PC-9 (cell line): ENCODE results near the gene RPS5. TPM values are rescaled to one million over a fixed set of nuclear protein-coding genes. Genes with fewer than 3 reads are reported as not detected.

ENCODE experiments used
- BruUV-seq: library from RNA; stranded (reverse); fragments of 400-500 nt; replicated peaks from 2 replicates; lab custom pipeline; 2021; lab: Mats Ljungman, UMichigan
- CTCF ChIA-PET: fragments of 300-600 bp; sonication (Branson Sonifier 250); formaldehyde crosslinking; loops from one replicate; lab custom pipeline; 2022; ENCODE audit warnings: antibody characterized with exemption; lab: Charles Lee
- POLR2A ChIA-PET: fragments of 300-600 bp; sonication (Branson Sonifier 250); formaldehyde crosslinking; loops from one replicate; lab custom pipeline; 2022; ENCODE audit warnings: antibody characterized with exemption; ENCODE audit not compliant: unreplicated experiment; lab: Charles Lee
- DNase-seq, 2 experiments: peaks; one replicate each; pipeline versions ENCODE4 v3.0.0 to v3.0.0-alpha.2; 2015 to 2022; ENCODE audit warnings: mixed read lengths in 1 of 2
- H2AFZ ChIP-seq: fragments of 200-600 bp; sonication (generic); 2 replicates; pipeline ENCODE4 v1.8.1; 2017; ENCODE audit warnings: antibody characterized with exemption
- H3F3A ChIP-seq: fragments of 200-600 bp; sonication (generic); 2 replicates; pipeline ENCODE4 v1.8.1; 2017; ENCODE audit warnings: antibody characterized with exemption, mild to moderate bottlenecking, low read depth; ENCODE audit not compliant: insufficient read depth
- H3K27ac ChIP-seq: fragments of 200-600 bp; sonication (generic); 2 replicates; pipeline ENCODE4 v1.6.1; 2016; ENCODE audit warnings: mixed run types
- H3K27me3 ChIP-seq: fragments of 200-600 bp; sonication (generic); 2 replicates; pipeline ENCODE4 v1.6.1; 2016; ENCODE audit warnings: low read depth, mixed run types; ENCODE audit not compliant: insufficient read depth
- H3K36me3 ChIP-seq: fragments of 200-600 bp; sonication (generic); 2 replicates; pipeline ENCODE4 v1.6.1; 2016; ENCODE audit warnings: low read depth, mixed run types
- H3K4me1 ChIP-seq: fragments of 200-600 bp; sonication (generic); replicated peaks from 2 replicates; pipeline ENCODE4 v1.6.1; 2016; ENCODE audit warnings: mixed run types; ENCODE audit not compliant: insufficient read depth
- H3K4me2 ChIP-seq: fragments of 200-600 bp; sonication (generic); 2 replicates; pipeline ENCODE4 v1.6.1; 2017; ENCODE audit warnings: mixed run types
- H3K4me3 ChIP-seq: fragments of 200-600 bp; sonication (generic); 2 replicates; pipeline ENCODE4 v1.6.1; 2016; ENCODE audit warnings: mixed run types
- H3K79me2 ChIP-seq: fragments of 200-600 bp; sonication (generic); 2 replicates; pipeline ENCODE4 v1.6.1; 2017; ENCODE audit warnings: low read depth, mixed run types
- H3K9me2 ChIP-seq: fragments of 200-600 bp; sonication (generic); 2 replicates; pipeline ENCODE4 v1.8.1; 2017; ENCODE audit warnings: mild to moderate bottlenecking; ENCODE audit not compliant: insufficient read depth
- H3K9me3 ChIP-seq: fragments of 200-600 bp; sonication (generic); 2 replicates; pipeline ENCODE4 v1.8.1; 2016; ENCODE audit warnings: low read depth; ENCODE audit not compliant: insufficient read depth
- H4K20me1 ChIP-seq: fragments of 200-600 bp; sonication (generic); 2 replicates; pipeline ENCODE4 v1.8.1; 2017; ENCODE audit not compliant: insufficient read depth
- EZH2 ChIP-seq: fragments of 200-600 bp; sonication (generic); IDR thresholded peaks from 2 replicates; pipeline ENCODE4 v1.8.0; 2017; ENCODE audit warnings: antibody characterized with exemption, low read depth
- intact Hi-C: fragments of 100-400 bp; cut with micrococcal nuclease; formaldehyde crosslinking; loops from one replicate; pipeline ENCODE4 v1.10.0; 2022; ENCODE audit not compliant: unreplicated experiment
- total RNA-seq: library from RNA; stranded (reverse); gene quantifications from 2 replicates; pipeline ENCODE4 v1.2.3, GENCODE V29; 2021
- TF ChIP-seq, protein P1 (sequence below): fragments of 200-600 bp; sonication (generic); conservative IDR thresholded peaks from 2 replicates; pipeline ENCODE4 v1.6.1; 2017; ENCODE audit warnings: mixed run types, antibody characterized with exemption, mild to moderate bottlenecking, moderate library complexity

The RPS5 gene
- total RNA-seq, 1 experiment from 2014 or later: 961 TPM

DNA sequence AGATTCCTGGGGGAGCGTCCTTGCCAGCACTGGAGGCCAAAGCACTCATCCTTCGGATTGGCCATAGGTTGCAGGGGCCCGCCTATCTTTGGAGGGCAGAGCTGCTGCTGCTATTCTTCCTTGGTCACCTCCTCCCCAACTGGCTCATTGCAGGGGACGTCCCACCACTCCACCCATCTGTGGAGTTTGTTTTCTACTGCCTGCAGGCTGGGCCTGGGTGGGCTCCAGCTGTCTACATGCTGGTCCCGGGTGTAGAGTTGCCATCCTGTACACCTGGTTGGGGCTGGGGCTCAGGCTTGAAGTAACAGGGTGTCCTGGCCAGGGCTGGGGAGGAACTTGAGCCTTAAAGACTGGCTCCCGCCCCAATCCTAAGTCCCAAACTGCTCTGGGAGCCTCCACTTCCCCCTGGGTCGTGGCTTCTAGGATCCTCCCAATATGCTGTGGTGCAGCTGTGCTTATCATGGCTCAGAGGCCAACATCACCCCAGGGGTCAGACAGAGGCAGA is 10.5 kb downstream of the RPS5 start:
- Histone ChIP-seq H4K20me1 (peaks cover 12% of the 10 kb centered on the region), H3K4me1 (peaks cover 32% of the 10 kb centered on the region), H3K9me3 (no peaks in the 10 kb centered on the region), H3K27me3 (no peaks in the 10 kb centered on the region), H3K9me2 (no peaks in the 10 kb centered on the region), H3K79me2 (peaks cover 10% of the 10 kb centered on the region; the same call in 1 of the 2 replicates), H3K36me3 (no peaks in the 10 kb centered on the region), H3F3A (peaks cover 35% of the 10 kb centered on the region), H2AFZ (no peak overlapping the region), H3K4me2 (no peak overlapping the region), H3K27ac (no peak overlapping the region), H3K4me3 (no peak overlapping the region)
- intact Hi-C loops: no loop called here
- TF ChIP-seq EZH2: no peak
- ChIA-PET CTCF (no interaction called here), POLR2A (no interaction called here)
- no TSS peak for BruUV-seq
- no peak for DNase-seq

DNA sequence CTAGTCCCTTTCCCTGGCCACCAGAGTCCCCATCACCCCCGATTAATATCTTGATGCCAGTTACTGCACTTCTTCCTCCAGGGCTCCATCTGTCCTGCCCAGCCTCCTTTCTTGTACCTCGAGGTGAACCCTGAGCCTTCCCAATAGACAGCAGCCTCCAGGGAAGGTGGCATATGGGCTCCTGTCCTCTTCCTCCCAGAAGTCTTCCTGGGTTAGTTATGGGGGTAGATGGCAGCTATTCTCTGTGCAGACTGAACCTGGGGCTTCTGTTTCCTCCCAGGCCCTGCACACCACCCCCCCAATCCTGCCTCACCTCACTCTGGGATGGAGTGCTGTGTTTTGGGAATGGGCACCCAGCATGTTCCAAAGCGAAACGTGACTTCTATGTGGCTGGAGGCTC is 11.0 kb downstream of the RPS5 start:
- ChIA-PET CTCF (no interaction called here), POLR2A (no interaction called here)
- peaks cover 30% of the 10 kb centered on the region for H3F3A ChIP-seq
- DNase-seq: no peak
- no peaks in the 10 kb centered on the region for H3K36me3 ChIP-seq
- H3K4me1 ChIP-seq: peaks cover 32% of the 10 kb centered on the region
- peaks cover 11% of the 10 kb centered on the region; the same call in 1 of the 2 replicates for H3K79me2 ChIP-seq
- H3K9me3 ChIP-seq: no peaks in the 10 kb centered on the region
- H3K4me2 ChIP-seq: no peak overlapping the region
- no TSS peak for BruUV-seq
- peaks cover 10% of the 10 kb centered on the region; the same call in 1 of the 2 replicates for H4K20me1 ChIP-seq
- no peaks in the 10 kb centered on the region for H3K9me2 ChIP-seq
- no peak overlapping the region for H3K4me3 ChIP-seq
- no peaks in the 10 kb centered on the region for H3K27me3 ChIP-seq
- no peak overlapping the region for H3K27ac ChIP-seq
- intact Hi-C loops: no loop called here
- no peak overlapping the region for H2AFZ ChIP-seq
- TF ChIP-seq, protein P1, sequence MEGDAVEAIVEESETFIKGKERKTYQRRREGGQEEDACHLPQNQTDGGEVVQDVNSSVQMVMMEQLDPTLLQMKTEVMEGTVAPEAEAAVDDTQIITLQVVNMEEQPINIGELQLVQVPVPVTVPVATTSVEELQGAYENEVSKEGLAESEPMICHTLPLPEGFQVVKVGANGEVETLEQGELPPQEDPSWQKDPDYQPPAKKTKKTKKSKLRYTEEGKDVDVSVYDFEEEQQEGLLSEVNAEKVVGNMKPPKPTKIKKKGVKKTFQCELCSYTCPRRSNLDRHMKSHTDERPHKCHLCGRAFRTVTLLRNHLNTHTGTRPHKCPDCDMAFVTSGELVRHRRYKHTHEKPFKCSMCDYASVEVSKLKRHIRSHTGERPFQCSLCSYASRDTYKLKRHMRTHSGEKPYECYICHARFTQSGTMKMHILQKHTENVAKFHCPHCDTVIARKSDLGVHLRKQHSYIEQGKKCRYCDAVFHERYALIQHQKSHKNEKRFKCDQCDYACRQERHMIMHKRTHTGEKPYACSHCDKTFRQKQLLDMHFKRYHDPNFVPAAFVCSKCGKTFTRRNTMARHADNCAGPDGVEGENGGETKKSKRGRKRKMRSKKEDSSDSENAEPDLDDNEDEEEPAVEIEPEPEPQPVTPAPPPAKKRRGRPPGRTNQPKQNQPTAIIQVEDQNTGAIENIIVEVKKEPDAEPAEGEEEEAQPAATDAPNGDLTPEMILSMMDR: no peak
- no peak for TF ChIP-seq EZH2

DNA sequence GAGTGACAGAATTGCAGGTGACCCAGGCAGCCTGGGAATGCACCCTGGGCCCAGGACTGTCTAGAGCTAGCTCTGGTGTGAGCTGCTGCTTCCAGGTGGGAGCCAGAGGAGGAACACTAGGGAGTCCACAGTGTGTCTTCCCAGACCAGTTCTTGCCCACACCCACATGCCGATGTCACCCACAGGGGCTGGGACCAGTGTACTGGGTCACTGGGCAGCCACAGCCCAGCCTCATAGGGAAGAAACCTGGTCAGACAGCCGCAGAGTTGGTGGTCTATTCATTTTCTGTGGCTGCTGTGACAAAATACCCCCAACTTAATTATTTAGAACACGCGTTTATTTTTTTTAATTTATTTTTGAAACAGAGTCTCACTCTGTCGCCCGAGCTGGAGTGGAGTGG is 11.5 kb downstream of the RPS5 start:
- Histone ChIP-seq H3K36me3 (no peaks in the 10 kb centered on the region), H3K9me3 (no peaks in the 10 kb centered on the region), H3K4me2 (no peak overlapping the region), H3K27ac (no peak overlapping the region), H3K79me2 (peaks cover 12% of the 10 kb centered on the region; the same call in 1 of the 2 replicates), H3K4me1 (peaks cover 30% of the 10 kb centered on the region), H3K4me3 (no peak overlapping the region), H2AFZ (no peak overlapping the region), H4K20me1 (peaks cover 9% of the 10 kb centered on the region; the same call in 1 of the 2 replicates), H3F3A (peaks cover 25% of the 10 kb centered on the region), H3K9me2 (no peaks in the 10 kb centered on the region), H3K27me3 (no peaks in the 10 kb centered on the region)
- BruUV-seq: no TSS peak
- TF ChIP-seq EZH2: no peak
- TF ChIP-seq, protein P1: no peak
- POLR2A ChIA-PET: no interaction called here
- no peak for DNase-seq
- intact Hi-C loops: no loop called here
- CTCF ChIA-PET: no interaction called here

DNA sequence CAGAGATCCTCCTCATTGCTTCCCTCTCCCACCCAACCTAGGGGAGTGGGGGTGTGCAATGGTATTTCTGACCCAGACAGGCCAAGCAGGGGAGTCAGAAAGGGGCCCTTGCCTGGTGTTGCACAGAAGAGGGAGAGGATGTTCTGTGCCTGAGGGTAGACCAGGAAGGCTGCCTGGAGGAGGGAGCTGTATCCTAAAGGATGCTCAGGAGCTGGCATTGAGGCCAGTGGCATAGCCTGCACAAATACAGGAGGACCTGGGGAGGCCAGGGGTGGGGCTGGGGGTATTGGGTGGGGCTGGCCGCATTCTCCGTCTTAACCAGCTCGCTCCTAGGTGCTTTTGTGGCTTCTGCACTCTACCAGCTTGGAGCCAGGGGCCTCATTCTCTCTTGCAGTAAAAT is 12.8 kb downstream of the RPS5 start:
- Histone ChIP-seq H3K9me2 (no peaks in the 10 kb centered on the region), H3F3A (peaks cover 11% of the 10 kb centered on the region), H3K36me3 (no peaks in the 10 kb centered on the region), H3K79me2 (peaks cover 12% of the 10 kb centered on the region; the same call in 1 of the 2 replicates), H2AFZ (no peak overlapping the region), H4K20me1 (no peaks in the 10 kb centered on the region), H3K4me3 (no peak overlapping the region), H3K4me2 (no peak overlapping the region), H3K9me3 (no peaks in the 10 kb centered on the region), H3K4me1 (peaks cover 16% of the 10 kb centered on the region), H3K27me3 (no peaks in the 10 kb centered on the region), H3K27ac (no peak overlapping the region)
- intact Hi-C loops: loop anchor here (2.0 kb wide), 1 partner anchor 119 kb away; the partner anchor contains the start of gene ZBTB45
- ChIA-PET CTCF (no interaction called here), POLR2A (no interaction called here)
- DNase-seq: no peak
- BruUV-seq: no TSS peak
- no peak for TF ChIP-seq EZH2
- TF ChIP-seq, protein P1: no peak
